ENCODE data around the gene SCOC. TPM values are rescaled to one million over a fixed set of nuclear protein-coding genes. Genes with fewer than 3 reads are reported as not detected.

SCOC gene
- total and polyA plus RNA-seq, 2 of the 13 experiments (the other 11 are each of a cell fraction or from before 2014, with no cell fraction given) = 43.8 to 65.2 TPM

GRCh38 chr4:140426610-140427105 is 53.2 kb downstream of the SCOC start (continued):
- TF ChIP-seq FOXO4 (CRISPR knock-in tag; conservative IDR thresholded peaks at IDR 0.05) (no peak), KDM2A (CRISPR knock-in tag; IDR thresholded peaks at IDR 0.05; ENCODE audit: borderline replicate concordance, low read depth) (no peak), CBFB (CRISPR knock-in tag; IDR thresholded peaks at IDR 0.05) (0 out of 2 replicates have a peak, but pooled peaks have one; percentile 7), KDM5A (IDR thresholded peaks at IDR 0.05; ENCODE audit: borderline replicate concordance, low read length) (peak; percentile 13; the same call in 1 of the 2 replicates), SUZ12 (IDR thresholded peaks at IDR 0.05; ENCODE audit: low read depth, low read length) (no peak), SKIL (CRISPR knock-in tag; IDR thresholded peaks at IDR 0.05; ENCODE audit: borderline replicate concordance) (no peak), KLF12 (CRISPR knock-in tag; IDR thresholded peaks at IDR 0.05; ENCODE audit: borderline replicate concordance) (no peak), STAT6 (CRISPR knock-in tag; IDR thresholded peaks at IDR 0.05; ENCODE audit: borderline replicate concordance) (no peak), SPEN (CRISPR knock-in tag; IDR thresholded peaks at IDR 0.05; ENCODE audit: low read depth) (no peak), ZNF580 (CRISPR knock-in tag; IDR thresholded peaks at IDR 0.05; ENCODE audit: borderline replicate concordance, low read depth) (0 out of 2 replicates have a peak, but pooled peaks have one; percentile 29), POLR2AphosphoS2 (IDR thresholded peaks at IDR 0.05; ENCODE audit: low read depth, low read length) (no peak), ZNF12 (CRISPR knock-in tag; IDR thresholded peaks at IDR 0.05) (no peak), HMGXB4 (CRISPR knock-in tag; IDR thresholded peaks at IDR 0.05; ENCODE audit: borderline replicate concordance in 1 of 2, low read depth in 1 of 2) (peak in 1 of 2 experiments; percentile 49; a peak in 1 of 4 replicates), ZNF24 (IDR thresholded peaks at IDR 0.05) (no peak), POGZ (CRISPR knock-in tag; IDR thresholded peaks at IDR 0.05) (0 out of 2 replicates have a peak, but pooled peaks have one; percentile 17), SIN3B (IDR thresholded peaks at IDR 0.05; ENCODE audit: low read length) (no peak), JDP2 (CRISPR knock-in tag; IDR thresholded peaks at IDR 0.05; ENCODE audit: borderline replicate concordance) (no peak)
- TF ChIP-seq, protein P1, sequence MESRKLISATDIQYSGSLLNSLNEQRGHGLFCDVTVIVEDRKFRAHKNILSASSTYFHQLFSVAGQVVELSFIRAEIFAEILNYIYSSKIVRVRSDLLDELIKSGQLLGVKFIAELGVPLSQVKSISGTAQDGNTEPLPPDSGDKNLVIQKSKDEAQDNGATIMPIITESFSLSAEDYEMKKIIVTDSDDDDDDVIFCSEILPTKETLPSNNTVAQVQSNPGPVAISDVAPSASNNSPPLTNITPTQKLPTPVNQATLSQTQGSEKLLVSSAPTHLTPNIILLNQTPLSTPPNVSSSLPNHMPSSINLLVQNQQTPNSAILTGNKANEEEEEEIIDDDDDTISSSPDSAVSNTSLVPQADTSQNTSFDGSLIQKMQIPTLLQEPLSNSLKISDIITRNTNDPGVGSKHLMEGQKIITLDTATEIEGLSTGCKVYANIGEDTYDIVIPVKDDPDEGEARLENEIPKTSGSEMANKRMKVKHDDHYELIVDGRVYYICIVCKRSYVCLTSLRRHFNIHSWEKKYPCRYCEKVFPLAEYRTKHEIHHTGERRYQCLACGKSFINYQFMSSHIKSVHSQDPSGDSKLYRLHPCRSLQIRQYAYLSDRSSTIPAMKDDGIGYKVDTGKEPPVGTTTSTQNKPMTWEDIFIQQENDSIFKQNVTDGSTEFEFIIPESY (CRISPR knock-in tag; IDR thresholded peaks at IDR 0.05) = no peak
